SU-DHL-6 (cell line): Measurements from ENCODE around the gene MAK.

Experiments used
- CTCF ChIP-seq: fragments of 200-600 bp; sonication (generic); IDR thresholded peaks from one replicate; pipeline ENCODE4 v1.5.1; 2017; ENCODE audit warnings: antibody characterized with exemption, mild to moderate bottlenecking, low read length, moderate library complexity; ENCODE audit not compliant: insufficient read depth, poor library complexity, severe bottlenecking
- EZH2phosphoT487 ChIP-seq: fragments of 200-600 bp; sonication (generic), shearing (Covaris generic); conservative IDR thresholded peaks from 2 replicates; pipeline ENCODE4 v1.6.1; 2018; ENCODE audit warnings: mild to moderate bottlenecking, antibody characterized with exemption, low read length, moderate library complexity, mixed read lengths

DNA sequence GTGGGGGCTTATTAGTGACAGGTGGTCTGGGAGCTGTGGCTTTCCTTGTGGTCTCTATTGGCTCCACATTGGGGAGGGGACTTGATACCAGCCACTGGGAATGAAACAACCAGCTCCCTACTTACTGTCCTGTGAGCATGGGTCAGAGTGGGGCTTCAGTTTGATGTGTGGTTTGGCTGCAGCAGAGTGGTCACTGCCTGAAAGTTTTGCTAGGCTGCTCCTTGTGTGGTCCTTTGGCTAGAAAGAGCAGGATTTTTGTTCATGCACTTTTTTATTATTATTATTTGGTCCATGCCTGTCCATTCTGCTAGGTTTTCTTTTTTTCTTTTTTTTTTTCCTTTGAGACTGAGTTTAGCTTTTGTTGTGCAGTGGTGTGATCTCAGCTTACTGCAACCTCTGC lies 98.3 kb downstream of the MAK start:
- no peak for TF ChIP-seq CTCF
- no peak for TF ChIP-seq EZH2phosphoT487
